K562 (cell line): ENCODE results near the gene MARK3. TPM values are rescaled to one million over a fixed set of nuclear protein-coding genes. Genes with fewer than 3 reads are reported as not detected.

Experiments used
- ATAC-seq: fragments of 200-7000 bp; cut with Tn5 transposase; 3 replicates; pipeline ENCODE4 v1.9.1; 2020; ENCODE audit warnings: moderate library complexity
- BruUV-seq: library from RNA; stranded (reverse); fragments of 400-500 nt; replicated peaks from 2 replicates; lab custom pipeline; 2021; lab: Mats Ljungman, UMichigan
- CTCF ChIA-PET: fragments of 300-600 bp; formaldehyde crosslinking; extraction: SDS; loops from one replicate; lab custom pipeline; 2021; ENCODE audit warnings: low intra/inter-chr PET ratio; lab: Yijun Ruan, JAX
- POLR2A ChIA-PET: fragments of 300-600, 350-650 bp; sonication (Branson Sonifier 250); formaldehyde crosslinking; extraction: SDS; loops from one replicate; lab custom pipeline; 2021; ENCODE audit warnings: antibody characterized with exemption, inconsistent platforms; lab: Yijun Ruan, JAX
- DNase-seq, 4 experiments: peaks; one replicate each; pipeline versions ENCODE4 v3.0.0 to v3.0.0-alpha.2; 2011 to 2018; ENCODE audit warnings: low spot score in 3 of 4, mixed read lengths in 3 of 4; ENCODE audit errors: extremely low read depth in 1 of 4
- FAIRE-seq: peaks from 2 replicates; lab custom pipeline; 2011; peaks lifted over from hg19 to GRCh38; lab: Jason Lieb, UNC
- H2AFZ ChIP-seq: 2 replicates; pipeline ENCODE4 v1.6.0; 2011; ENCODE audit warnings: low read depth, low read length, control low read depth, inconsistent platforms
- H3K27ac ChIP-seq: fragments of 200-600 bp; 3 replicates; pipeline ENCODE4 v1.8.0; 2011; ENCODE audit warnings: low read depth, mild to moderate bottlenecking, control low read depth, inconsistent platforms, low read length, moderate library complexity, mixed read lengths; ENCODE audit errors: extremely low read depth
- H3K27me3 ChIP-seq, 2 experiments: fragments of 300-600 bp in 1 of 2; 2 replicates in 1 of 2; 3 replicates in 1 of 2; pipeline versions ENCODE4 v1.6.0 to v1.8.0; 2011; ENCODE audit warnings: inconsistent platforms in 2 of 2, low read length in 2 of 2, mild to moderate bottlenecking in 1 of 2, mixed read lengths in 1 of 2, moderate library complexity in 1 of 2; ENCODE audit not compliant: control insufficient read depth in 2 of 2, insufficient read depth in 2 of 2
- H3K36me3 ChIP-seq: fragments of 300-600 bp; 3 replicates; pipeline ENCODE4 v1.8.0; 2011; ENCODE audit warnings: mild to moderate bottlenecking, low read length, inconsistent platforms; ENCODE audit not compliant: control insufficient read depth, insufficient read depth
- H3K4me1 ChIP-seq, 2 experiments: fragments of 200-600 bp in 1 of 2; replicated peaks in 1 of 2; 2 replicates in 1 of 2; 3 replicates in 1 of 2; pipeline versions ENCODE4 v1.5.1 to v1.8.0; 2011; ENCODE audit warnings: inconsistent platforms in 2 of 2, low read length in 2 of 2, mild to moderate bottlenecking in 1 of 2, mixed read lengths in 1 of 2, moderate library complexity in 1 of 2; ENCODE audit not compliant: control insufficient read depth in 2 of 2, insufficient read depth in 2 of 2
- H3K4me2 ChIP-seq: 2 replicates; pipeline ENCODE4 v1.6.1; 2011; ENCODE audit warnings: low read length, control low read depth, inconsistent platforms, mixed read lengths; ENCODE audit not compliant: insufficient read depth
- H3K4me3 ChIP-seq: fragments of 200-600 bp; sonication (generic), shearing (Covaris generic); 2 replicates; pipeline ENCODE4 v1.5.1; 2016; ENCODE audit warnings: control low read depth, inconsistent platforms
- H3K79me2 ChIP-seq: fragments of 200-600 bp; 3 replicates; pipeline ENCODE4 v1.8.0; 2011; ENCODE audit warnings: low read length, inconsistent platforms; ENCODE audit not compliant: control insufficient read depth, insufficient read depth
- H3K9ac ChIP-seq, 2 experiments: 2 replicates each; pipeline versions ENCODE4 v1.6.0 to v1.6.1; 2011; ENCODE audit warnings: low read depth in 2 of 2, low read length in 2 of 2, control low read depth in 1 of 2, inconsistent platforms in 1 of 2, mild to moderate bottlenecking in 1 of 2, mixed read lengths in 1 of 2; ENCODE audit not compliant: insufficient read depth in 1 of 2
- H3K9me1 ChIP-seq: one replicate; pipeline ENCODE4 v1.6.0; 2011; ENCODE audit warnings: inconsistent platforms, mild to moderate bottlenecking, low read length, moderate library complexity; ENCODE audit not compliant: control insufficient read depth, insufficient read depth
- H3K9me3 ChIP-seq: replicated peaks from 2 replicates; pipeline ENCODE4 v1.5.1; 2011; ENCODE audit warnings: low read depth, low read length, inconsistent platforms; ENCODE audit not compliant: control insufficient read depth, insufficient read depth
- H4K20me1 ChIP-seq: replicated peaks from 2 replicates; pipeline ENCODE4 v1.6.1; 2011; ENCODE audit warnings: low read length, inconsistent platforms, mixed read lengths; ENCODE audit not compliant: control insufficient read depth, insufficient read depth
- BCLAF1 ChIP-seq, 2 experiments: fragments of 450-650 bp in 1 of 2; IDR thresholded peaks; 2 replicates each; pipeline ENCODE4 v1.6.1; 2011 to 2017; ENCODE audit warnings: low read depth in 2 of 2, antibody characterized with exemption in 1 of 2, borderline replicate concordance in 1 of 2, low read length in 1 of 2, mild to moderate bottlenecking in 1 of 2, mixed read lengths in 1 of 2; ENCODE audit not compliant: control insufficient read depth in 1 of 2
- BMI1 ChIP-seq: fragments of 150-350 bp; IDR thresholded peaks from 2 replicates; pipeline ENCODE4 v1.6.1; 2014; ENCODE audit warnings: low read length
- GTF2B ChIP-seq: IDR thresholded peaks from 2 replicates; pipeline ENCODE4 v1.6.1; 2011; ENCODE audit not compliant: insufficient read length; ENCODE audit errors: extremely low read depth
- IRF1 ChIP-seq: sonication (generic); formaldehyde crosslinking; IDR thresholded peaks from 2 replicates; pipeline ENCODE4 v1.8.0; 2022; ENCODE audit warnings: missing genetic modification reagents, mild to moderate bottlenecking, borderline replicate concordance
- POLR2A ChIP-seq: fragments of 450-650 bp; conservative IDR thresholded peaks from 2 replicates; pipeline ENCODE4 v1.6.1; 2016
- POLR2G ChIP-seq: fragments of 200-400 bp; formaldehyde crosslinking; IDR thresholded peaks from 2 replicates; pipeline ENCODE4 v1.6.1; 2017; ENCODE audit warnings: low read depth, mild to moderate bottlenecking, antibody characterized with exemption, low read length, moderate library complexity
- YBX1 ChIP-seq: fragments of 450-650 bp; IDR thresholded peaks from 2 replicates; pipeline ENCODE4 v1.7.1; 2016; ENCODE audit warnings: mild to moderate bottlenecking
- ZBTB33 ChIP-seq: sonication (generic); formaldehyde crosslinking; IDR thresholded peaks from 2 replicates; pipeline ENCODE4 v1.8.1; 2023; ENCODE audit warnings: mild to moderate bottlenecking, missing genetic modification reagents
- ZFP1 ChIP-seq: fragments of 450-650 bp; formaldehyde crosslinking; IDR thresholded peaks from 2 replicates; pipeline ENCODE4 v1.4.0; 2020; ENCODE audit warnings: mild to moderate bottlenecking, mixed read lengths
- ZKSCAN1 ChIP-seq: fragments of 150-350 bp; IDR thresholded peaks from 2 replicates; pipeline ENCODE4 v1.6.1; 2016; ENCODE audit warnings: low read depth, low read length
- ZNF197 ChIP-seq: fragments of 200-800 bp; sonication (Bioruptor generic); IDR thresholded peaks from 2 replicates; pipeline ENCODE4 v1.6.1; 2016; ENCODE audit warnings: low read depth, missing genetic modification characterization, missing compliant biosample characterization
- ZNF384 ChIP-seq: IDR thresholded peaks from 2 replicates; pipeline ENCODE4 v1.6.1; 2012; ENCODE audit warnings: low read depth, low read length, improper control_type of control experiment
- ZNF655 ChIP-seq: fragments of 250-450 bp; sonication (Bioruptor Pico); IDR thresholded peaks from 2 replicates; pipeline ENCODE4 v1.5.0; 2021
- WGBS: fragments of 100-300 bp; shearing (Covaris generic); methylation state at CpG from one replicate; pipeline ENCODE4 v1.1.6; 2016; ENCODE audit warnings: low coverage, mixed read lengths; ENCODE audit not compliant: insufficient coverage; ENCODE audit errors: missing lambda C conversion rate; 5-methylcytosine and 5-hydroxymethylcytosine counted together
- in situ Hi-C: fragments of 300-500 bp; cut with MboI; formaldehyde crosslinking; loops from 4 replicates; pipeline ENCODE4 v1.15.0; 2018; ENCODE audit warnings: inconsistent platforms, mixed read lengths
- intact Hi-C: fragments of 100-400 bp; cut with micrococcal nuclease; formaldehyde crosslinking; loops from 2 replicates; pipeline ENCODE4 v1.14.2; 2022
- polyA plus RNA-seq, 8 experiments: library from polyadenylated mRNA; depleted of rRNA in 4 of 8; stranded (reverse) in 5 of 8; unstranded in 3 of 8; fragments of >200 nt; fragmentation: Nextera tagmentation in 2 of 8; fragmentation: Illumina TruSeq in 1 of 8; extraction: Ambion mirVana in 2 of 8; extraction: Trizol in 1 of 8; gene quantifications; 2 replicates each; pipeline versions ENCODE4 v1.2.1 to v1.2.3, GENCODE V29; 2011 to 2014; ENCODE audit warnings: inconsistent platforms in 1 of 8, missing spikeins in 1 of 8
- total RNA-seq, 7 experiments: library from RNA; depleted of rRNA in 6 of 7; stranded (reverse); fragments of >200 nt in 6 of 7; fragmentation: Illumina TruSeq in 2 of 7; extraction: Trizol in 2 of 7; gene quantifications; 2 replicates each; pipeline versions ENCODE4 v1.2.1 to v1.2.3, GENCODE V29; 2011 to 2021; ENCODE audit warnings: low replicate concordance in 1 of 7

MARK3 gene
- total and polyA plus RNA-seq, 9 of the 15 experiments (the other 6 are each of a cell fraction or from before 2014, with no cell fraction given) = 10.1 to 68.7 (median 56.3) TPM

GRCh38 chr14:103539056-103539825, 154.0 kb downstream of the MARK3 start:
- H3K9me1 ChIP-seq = no peaks in the 10 kb centered on the region
- no peak overlapping the region; a peak in 1 of 4 replicates for H3K9ac ChIP-seq
- no peak overlapping the region for H3K4me3 ChIP-seq
- no peak overlapping the region for H2AFZ ChIP-seq
- in situ Hi-C loops (loop anchor here (10.0 kb wide), 1 partner anchor 454 kb away; the partner anchor contains the start of gene LBHD2), intact Hi-C loops (no loop called here)
- H4K20me1 ChIP-seq = no peaks in the 10 kb centered on the region
- H3K36me3 ChIP-seq = peaks cover 19% of the 10 kb centered on the region; the same call in 1 of the 3 replicates
- ATAC-seq = no peak
- ChIA-PET POLR2A (interaction anchor here (0.6 to 1.6 kb wide), 5 partner anchors 10 to 203 kb away, joined by 3 to 7 read pairs (median 3); partner anchors contain the start of gene TRMT61A), CTCF (no interaction called here)
- peaks cover 0 to 92% of the 10 kb centered on the region in 2 experiments; a peak in 2 of 5 replicates for H3K4me1 ChIP-seq
- DNase-seq = peak in 1 of 4 experiments; percentile 30
- FAIRE-seq = no peak
- WGBS = 67% methylated on average over 10 of the region's 28 CpGs
- H3K9me3 ChIP-seq = no peaks in the 10 kb centered on the region
- H3K27ac ChIP-seq = no peak overlapping the region
- H3K4me2 ChIP-seq = no peak overlapping the region
- H3K27me3 ChIP-seq = no peaks in the 10 kb centered on the region
- no TSS peak for BruUV-seq
- H3K79me2 ChIP-seq = no peaks in the 10 kb centered on the region
- TF ChIP-seq ZKSCAN1 (0 out of 2 replicates have a peak, but pooled peaks have one; percentile 52), ZNF655 (CRISPR knock-in tag) (no peak), BCLAF1 (IDR thresholded peaks at IDR 0.05; ENCODE audit: borderline replicate concordance in 1 of 2, control insufficient read depth in 1 of 2, low read depth in 2 of 2, low read length in 1 of 2) (no peak), ZNF384 (no peak), POLR2G (peak; percentile 2; the same call in 1 of the 2 replicates), ZNF197 (no peak), GTF2B (no peak), IRF1 (CRISPR knock-in tag) (no peak), ZBTB33 (peak; percentile 51; the same call in 1 of the 2 replicates), POLR2A (no peak), BMI1 (no peak), ZFP1 (CRISPR knock-in tag) (no peak), YBX1 (no peak)
